ENCODE results near the gene POLD2. TPM values are rescaled to one million over a fixed set of nuclear protein-coding genes. Genes with fewer than 3 reads are reported as not detected.

The POLD2 gene
- total RNA-seq, 1 donor from 2014 or later = 44.4 TPM

DNA sequence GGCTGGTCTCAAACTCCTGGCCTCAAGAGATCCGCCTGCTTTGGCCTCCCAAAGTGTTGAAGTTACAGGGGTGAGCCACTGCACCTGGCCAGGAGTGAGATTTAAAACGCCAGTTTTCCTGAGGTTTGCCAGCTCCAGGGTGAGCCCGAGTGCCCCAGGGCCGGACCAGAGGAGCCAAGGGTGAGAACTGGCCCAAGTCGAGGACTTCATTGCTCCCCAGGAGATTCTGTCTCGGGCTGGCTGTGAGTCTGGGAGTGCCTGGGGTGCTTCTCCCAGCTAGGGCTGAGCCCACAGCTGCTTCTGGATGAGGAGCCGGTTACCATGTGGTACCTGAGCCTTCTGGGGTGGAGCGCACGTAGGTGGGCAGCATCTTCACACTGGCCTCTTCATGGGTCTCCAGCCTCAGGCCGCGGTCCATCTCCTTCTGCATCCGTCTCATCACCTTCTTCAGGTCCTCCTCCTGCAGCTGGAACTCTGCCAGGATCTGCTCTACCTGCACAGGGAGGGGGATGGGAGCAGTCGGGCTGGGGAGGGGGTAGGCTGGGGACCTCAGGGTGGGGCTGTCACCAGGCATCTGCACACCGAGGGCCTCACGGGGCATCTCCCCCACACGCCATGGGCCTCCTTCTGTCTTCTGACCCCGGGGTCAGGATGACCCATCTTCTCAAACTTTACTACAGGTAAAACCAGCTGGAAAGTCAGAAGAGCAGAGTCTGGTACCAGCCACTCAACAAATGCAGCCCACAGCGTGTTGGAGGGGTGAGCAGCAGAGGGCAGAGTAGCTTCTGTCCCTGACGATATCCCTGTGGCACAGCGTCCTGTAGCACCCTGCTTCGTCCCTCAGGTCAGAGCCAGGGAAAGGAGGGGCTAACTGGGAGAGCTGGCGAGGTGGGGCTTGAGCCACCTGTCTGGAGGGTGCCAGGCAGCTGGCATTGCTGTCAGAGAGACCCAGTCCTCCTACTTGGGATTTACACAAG is 29.9 kb upstream of the POLD2 start:
- no peak for DNase-seq

- DNase-seq = no peak
Observed at GRCh38 chr7:44151956-44152355, 28.6 kb upstream of the POLD2 start.

- no peak for DNase-seq
Observed at GRCh38 chr7:44150966-44151941, 27.9 kb upstream of the POLD2 start.

- DNase-seq = no peak
Observed at GRCh38 chr7:44150466-44150832, 27.1 kb upstream of the POLD2 start.

DNA sequence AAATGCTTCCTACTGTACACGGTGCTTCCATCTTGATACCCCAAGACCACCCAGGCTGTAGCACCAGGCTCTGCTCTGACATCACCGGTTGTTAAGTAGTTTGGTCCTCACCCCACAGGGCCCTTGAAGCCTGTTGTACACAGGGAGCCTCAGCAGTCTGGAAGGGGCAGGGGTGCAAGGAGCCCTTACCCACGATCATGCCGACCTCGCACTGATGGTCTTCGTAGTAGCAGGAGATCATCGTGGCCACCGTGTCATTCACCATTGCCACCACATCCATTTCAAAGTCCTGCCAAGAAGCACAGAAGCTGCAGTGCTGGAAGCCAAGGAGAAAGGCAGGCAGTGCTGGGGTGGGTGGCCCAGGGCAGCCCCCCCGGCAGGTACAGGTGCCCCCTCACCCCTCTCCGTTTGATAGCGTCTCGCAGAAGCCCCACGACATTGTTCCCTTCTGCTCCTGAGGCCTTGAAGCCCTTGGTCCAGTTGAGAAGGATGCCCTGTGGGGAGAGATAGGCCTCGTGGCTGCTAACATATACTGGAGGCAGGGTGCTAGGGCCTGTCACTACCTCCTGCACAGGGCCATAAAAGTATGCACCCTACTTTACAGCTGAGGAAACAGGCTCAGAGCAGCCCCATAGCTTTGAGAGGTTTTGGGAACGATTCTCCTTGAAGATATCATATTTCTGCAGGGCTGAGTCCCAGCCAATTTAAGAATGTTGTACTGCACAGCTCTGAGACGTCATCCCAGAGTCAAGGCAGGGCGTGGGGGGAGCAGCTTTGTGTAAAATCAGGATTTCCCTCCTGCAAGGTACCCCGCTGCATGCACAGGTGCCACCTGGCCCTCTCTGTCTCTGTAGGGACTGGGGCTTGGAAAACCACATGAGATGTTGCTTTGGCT is 26.5 kb upstream of the POLD2 start:
- no peak for DNase-seq

- no peak for DNase-seq
Observed at GRCh38 chr7:44148961-44149536, 25.7 kb upstream of the POLD2 start.

GRCh38 chr7:44148166-44148565 is 24.8 kb upstream of the POLD2 start:
- DNase-seq = no peak

GRCh38 chr7:44147026-44147991 is 24.0 kb upstream of the POLD2 start:
- no peak for DNase-seq

DNA sequence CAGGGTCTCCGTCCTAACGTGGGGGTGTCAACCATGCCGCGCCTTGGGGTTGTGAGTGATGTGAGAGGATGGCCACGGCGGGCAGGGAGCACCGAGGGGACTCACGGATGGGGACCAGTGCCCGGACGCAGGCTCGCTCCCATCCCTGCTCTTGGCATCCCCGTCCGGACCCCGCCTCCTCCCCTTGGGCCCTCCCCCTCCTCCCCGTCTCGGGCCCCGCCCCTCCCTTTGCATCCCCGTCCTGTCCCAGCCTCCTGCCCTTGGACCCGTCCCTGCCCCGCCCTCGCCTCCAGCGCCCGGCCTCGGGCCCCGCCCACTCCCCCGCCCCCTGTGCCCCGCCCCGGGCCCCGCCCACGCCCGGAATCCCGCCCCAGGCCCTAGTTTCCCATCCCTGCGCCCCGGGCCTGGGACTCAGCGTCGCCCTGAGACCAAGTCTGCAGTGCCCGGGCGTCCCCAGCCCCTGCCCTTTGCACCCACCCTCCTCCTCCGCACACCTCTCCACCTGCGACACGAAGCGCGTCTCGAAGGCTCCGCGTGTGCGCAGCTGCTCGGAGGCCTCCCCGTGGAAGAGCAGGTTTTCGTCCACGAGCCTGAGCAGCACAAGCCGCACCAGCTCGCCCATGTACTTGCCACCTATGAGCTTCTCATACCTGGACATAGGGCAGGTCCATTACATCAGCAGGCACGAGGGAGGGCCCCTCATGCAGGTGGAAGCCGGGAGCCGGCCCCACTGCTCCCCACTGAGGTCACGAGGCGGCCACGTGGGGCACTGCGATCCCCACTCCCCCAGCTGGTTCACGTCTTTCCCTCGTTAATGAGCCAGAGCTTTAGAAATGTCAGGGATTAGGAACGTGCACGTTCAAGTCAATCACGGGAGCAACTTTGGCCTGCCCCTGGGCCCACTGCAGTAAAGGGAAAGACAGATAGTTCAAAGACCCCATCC is 22.9 kb upstream of the POLD2 start:
- peak; percentile 26 for DNase-seq

GRCh38 chr7:44145479-44145968 is 22.2 kb upstream of the POLD2 start:
- DNase-seq = peak; percentile 11

GRCh38 chr7:44144968-44145478 is 21.7 kb upstream of the POLD2 start:
- no peak for DNase-seq

GRCh38 chr7:44144426-44144967 is 21.1 kb upstream of the POLD2 start:
- no peak for DNase-seq

GRCh38 chr7:44143646-44144250 is 20.4 kb upstream of the POLD2 start:
- no peak for DNase-seq

DNA sequence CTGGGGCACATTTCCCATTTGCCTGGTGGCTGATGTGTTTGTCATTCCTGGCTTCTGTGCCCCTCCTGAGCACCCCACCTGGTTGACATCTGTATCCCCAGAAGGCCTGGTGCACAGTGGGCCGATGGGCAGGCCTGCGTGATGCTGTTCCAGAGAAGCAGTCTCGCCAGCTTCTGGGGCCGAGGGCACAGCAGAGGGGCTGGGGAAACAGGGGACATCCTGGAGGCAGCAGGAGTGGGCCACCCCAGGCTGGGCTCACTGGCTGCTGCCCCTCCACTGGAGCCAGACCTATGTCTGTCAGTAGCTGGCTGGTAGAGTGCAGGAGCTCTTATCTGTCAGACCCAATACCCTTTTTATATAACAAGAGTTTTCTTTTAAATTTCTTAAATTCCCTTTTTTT is 18.7 kb upstream of the POLD2 start:
- DNase-seq = no peak

DNA sequence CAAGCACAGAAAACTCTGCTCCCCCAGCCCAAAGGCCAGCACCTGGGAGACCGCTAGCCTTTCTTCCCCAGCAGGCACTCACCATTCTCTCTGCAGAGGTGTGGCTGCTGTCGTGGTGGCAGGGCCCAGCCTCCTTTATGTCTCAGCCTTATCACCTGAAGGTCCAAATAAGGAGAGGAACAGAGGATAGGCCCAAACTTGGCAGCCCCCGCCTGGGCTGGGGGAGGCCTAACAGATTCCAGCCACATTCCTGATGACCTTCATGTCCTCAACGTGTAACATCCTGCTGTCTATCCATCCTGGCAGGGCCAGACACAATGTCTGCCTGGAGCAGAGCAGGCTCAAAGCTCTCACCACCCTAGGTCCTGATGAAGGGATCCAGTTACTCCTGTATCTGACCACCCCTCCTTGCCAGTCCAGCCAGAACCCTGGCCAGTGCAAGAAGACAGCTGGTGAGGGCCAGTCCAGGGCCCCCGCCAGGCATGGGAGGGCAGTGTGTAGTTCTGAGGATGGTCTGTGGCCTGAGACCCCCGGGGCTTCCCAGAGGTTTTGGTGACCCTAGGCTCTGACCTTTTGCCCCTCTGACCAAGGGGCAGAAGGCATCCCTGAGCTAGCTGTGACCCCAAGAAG is 18.0 kb upstream of the POLD2 start, which contains the start of gene MYL7:
MYL7 (minus strand) TSS at position 112 of the 630 bp plus-strand sequence; CDS start at position 85, 27 bp downstream.
- DNase-seq = no peak

DNA sequence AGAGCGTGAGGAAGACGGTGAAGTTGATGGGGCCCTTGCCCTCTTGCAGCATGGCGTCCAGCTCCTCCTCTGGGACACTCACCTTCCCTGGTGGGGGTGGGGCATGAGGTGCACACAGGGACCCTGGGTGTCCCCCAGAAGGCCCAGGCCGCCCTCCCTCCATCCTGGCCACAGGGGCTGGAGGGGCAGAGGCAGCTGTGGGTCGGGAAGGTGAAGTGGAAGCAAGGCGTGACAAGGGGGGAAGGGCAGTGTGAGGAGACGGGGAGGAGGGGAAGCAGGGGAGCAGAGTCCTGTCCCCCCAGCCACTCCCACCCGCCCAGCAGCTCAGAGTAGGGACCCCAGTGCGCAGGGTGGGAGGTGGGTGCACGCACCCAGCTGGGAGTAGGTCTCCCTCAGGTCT is 17.0 kb upstream of the POLD2 start:
- no peak for DNase-seq

DNA sequence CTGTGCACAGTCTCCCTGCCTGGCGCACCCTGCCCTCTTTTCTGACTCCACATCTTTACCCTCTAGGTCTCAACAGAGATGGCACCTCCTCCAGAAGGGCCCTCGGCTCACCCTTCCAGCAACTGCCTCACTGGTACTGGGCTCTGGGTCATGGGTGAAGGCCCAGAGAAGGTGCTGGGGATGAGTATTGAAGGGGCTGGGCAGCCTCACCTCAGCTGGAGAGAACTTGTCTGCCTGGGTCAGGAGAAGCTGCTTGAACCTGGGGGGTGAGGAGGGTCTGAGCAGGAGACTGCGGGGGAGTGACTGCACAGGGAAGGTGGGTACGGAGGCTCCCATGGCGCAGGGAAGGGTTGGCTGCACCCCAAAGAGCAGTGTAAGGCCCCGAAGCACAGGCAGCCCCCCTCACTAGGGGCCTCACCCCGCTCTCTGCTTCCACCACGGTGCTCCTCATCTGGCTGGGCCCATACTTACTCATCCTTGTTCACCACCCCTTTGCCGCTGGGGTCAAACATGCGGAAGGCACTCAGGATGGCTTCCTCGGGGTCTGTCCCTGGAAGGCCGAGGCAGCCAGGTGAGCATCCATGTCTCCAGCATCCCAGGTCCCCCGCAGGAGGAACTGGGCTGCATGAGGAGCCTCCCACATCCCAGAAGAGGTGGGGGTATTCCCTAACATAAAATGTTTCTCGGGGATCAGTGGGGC is 16.1 kb upstream of the POLD2 start:
- DNase-seq = no peak

Measured in dermis blood vessel endothelial cell (primary cell).